WERI-Rb-1 (cell line): ENCODE results near the gene FHIT.

Source experiments
- DNase-seq: peaks from one replicate; pipeline ENCODE4 v3.0.0-alpha.2; 2020
- H3K27ac ChIP-seq: fragments of 250-450 bp; sonication (Bioruptor Pico); 2 replicates; pipeline ENCODE4 v1.5.1; 2020; ENCODE audit warnings: mild to moderate bottlenecking, moderate library complexity
- H3K27me3 ChIP-seq: fragments of 250-450 bp; sonication (Bioruptor Pico); 2 replicates; pipeline ENCODE4 v1.5.1; 2021; ENCODE audit warnings: mild to moderate bottlenecking, low read depth, moderate library complexity; ENCODE audit not compliant: insufficient read depth, severe bottlenecking
- H3K36me3 ChIP-seq: fragments of 250-450 bp; sonication (Bioruptor Pico); 2 replicates; pipeline ENCODE4 v1.5.1; 2020; ENCODE audit warnings: mild to moderate bottlenecking, moderate library complexity
- H3K4me3 ChIP-seq: 2 replicates; pipeline ENCODE4 v1.5.1; 2011; ENCODE audit warnings: low read depth, mild to moderate bottlenecking, control low read depth, low read length
- H3K9me3 ChIP-seq: fragments of 250-450 bp; sonication (Bioruptor Pico); 2 replicates; pipeline ENCODE4 v1.5.1; 2021; ENCODE audit warnings: mild to moderate bottlenecking, moderate library complexity; ENCODE audit not compliant: severe bottlenecking
- TF ChIP-seq, protein P1 (sequence below): IDR thresholded peaks from 2 replicates; pipeline ENCODE4 v1.5.1; 2011; ENCODE audit warnings: low read depth, mild to moderate bottlenecking, control low read depth, inconsistent platforms, low read length

FHIT gene

DNA sequence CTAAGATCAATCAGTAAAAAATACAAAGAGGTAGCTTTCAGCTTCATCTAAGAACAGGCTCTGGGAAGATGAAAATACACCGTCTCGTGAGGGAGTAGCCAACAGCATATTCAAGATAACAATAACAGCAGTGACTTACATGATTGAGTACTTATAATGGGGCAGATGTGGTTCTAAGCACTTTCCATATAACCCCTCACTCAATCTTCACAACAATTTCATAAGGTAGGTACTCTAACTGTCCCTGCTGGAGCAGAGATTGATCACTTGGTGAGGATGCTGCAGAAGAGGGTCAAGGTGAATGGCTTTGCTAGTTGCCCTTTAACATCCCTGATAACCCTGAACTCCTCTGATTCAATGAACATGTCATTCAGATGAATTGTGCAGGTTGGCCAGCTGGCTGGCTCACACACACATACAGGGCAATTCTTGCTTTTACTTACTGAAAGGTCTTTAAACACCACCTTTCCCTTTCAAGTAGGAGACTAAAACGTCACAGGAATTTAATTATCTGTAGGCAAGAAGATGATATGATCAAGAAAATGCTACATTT lies 1217.3 kb downstream of the FHIT start:
- TF ChIP-seq, protein P1, sequence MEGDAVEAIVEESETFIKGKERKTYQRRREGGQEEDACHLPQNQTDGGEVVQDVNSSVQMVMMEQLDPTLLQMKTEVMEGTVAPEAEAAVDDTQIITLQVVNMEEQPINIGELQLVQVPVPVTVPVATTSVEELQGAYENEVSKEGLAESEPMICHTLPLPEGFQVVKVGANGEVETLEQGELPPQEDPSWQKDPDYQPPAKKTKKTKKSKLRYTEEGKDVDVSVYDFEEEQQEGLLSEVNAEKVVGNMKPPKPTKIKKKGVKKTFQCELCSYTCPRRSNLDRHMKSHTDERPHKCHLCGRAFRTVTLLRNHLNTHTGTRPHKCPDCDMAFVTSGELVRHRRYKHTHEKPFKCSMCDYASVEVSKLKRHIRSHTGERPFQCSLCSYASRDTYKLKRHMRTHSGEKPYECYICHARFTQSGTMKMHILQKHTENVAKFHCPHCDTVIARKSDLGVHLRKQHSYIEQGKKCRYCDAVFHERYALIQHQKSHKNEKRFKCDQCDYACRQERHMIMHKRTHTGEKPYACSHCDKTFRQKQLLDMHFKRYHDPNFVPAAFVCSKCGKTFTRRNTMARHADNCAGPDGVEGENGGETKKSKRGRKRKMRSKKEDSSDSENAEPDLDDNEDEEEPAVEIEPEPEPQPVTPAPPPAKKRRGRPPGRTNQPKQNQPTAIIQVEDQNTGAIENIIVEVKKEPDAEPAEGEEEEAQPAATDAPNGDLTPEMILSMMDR, result no peak
- no peaks in the 10 kb centered on the region for H3K9me3 ChIP-seq
- H3K27me3 ChIP-seq, result no peaks in the 10 kb centered on the region
- no peaks in the 10 kb centered on the region for H3K36me3 ChIP-seq
- H3K4me3 ChIP-seq, result no peak overlapping the region
- no peak for DNase-seq
- no peak overlapping the region for H3K27ac ChIP-seq

DNA sequence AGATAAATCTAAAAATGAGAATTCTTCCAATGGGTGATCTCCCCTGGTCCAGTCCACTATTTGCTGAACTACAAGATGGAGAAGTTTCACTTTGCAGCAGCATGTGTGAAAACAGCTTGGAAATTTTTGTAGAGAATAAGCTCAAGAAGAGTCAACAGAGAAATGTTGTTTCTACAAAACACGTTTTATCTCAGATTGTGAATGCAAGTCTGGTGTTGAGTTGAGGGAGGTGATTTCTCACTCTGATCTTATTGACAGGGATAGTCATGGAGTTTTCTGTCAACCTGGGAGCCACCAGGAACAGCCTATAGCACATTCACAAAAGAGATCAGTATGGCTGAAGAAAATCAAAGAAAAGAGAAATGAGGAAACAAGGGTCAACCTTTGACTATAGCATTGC lies 1220.3 kb downstream of the FHIT start:
- Histone ChIP-seq H3K36me3 (no peaks in the 10 kb centered on the region), H3K9me3 (no peaks in the 10 kb centered on the region), H3K27me3 (no peaks in the 10 kb centered on the region), H3K4me3 (no peak overlapping the region), H3K27ac (no peak overlapping the region)
- TF ChIP-seq, protein P1, result no peak
- DNase-seq, result no peak

DNA sequence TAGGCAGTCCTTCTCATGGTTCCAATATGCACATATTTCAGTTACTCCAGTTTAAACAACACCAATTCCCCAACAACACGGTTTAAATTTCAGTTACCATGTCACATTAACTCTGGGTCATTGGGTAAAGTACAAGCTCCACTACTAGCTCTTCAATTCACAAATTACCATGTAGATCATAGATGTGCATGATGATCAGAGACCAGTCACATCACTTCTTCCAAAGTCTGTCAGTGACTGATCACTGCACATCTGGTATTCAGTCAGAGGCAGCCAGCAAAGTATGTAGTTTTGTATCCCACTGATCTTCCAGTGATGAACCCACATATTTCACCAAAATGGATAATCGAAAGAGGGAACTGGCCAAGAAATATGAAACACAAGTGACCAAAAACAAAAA lies 1223.0 kb downstream of the FHIT start:
- TF ChIP-seq, protein P1, result no peak
- no peak for DNase-seq
- Histone ChIP-seq H3K27ac (no peak overlapping the region), H3K9me3 (no peaks in the 10 kb centered on the region), H3K36me3 (no peaks in the 10 kb centered on the region), H3K27me3 (no peaks in the 10 kb centered on the region), H3K4me3 (no peak overlapping the region)

DNA sequence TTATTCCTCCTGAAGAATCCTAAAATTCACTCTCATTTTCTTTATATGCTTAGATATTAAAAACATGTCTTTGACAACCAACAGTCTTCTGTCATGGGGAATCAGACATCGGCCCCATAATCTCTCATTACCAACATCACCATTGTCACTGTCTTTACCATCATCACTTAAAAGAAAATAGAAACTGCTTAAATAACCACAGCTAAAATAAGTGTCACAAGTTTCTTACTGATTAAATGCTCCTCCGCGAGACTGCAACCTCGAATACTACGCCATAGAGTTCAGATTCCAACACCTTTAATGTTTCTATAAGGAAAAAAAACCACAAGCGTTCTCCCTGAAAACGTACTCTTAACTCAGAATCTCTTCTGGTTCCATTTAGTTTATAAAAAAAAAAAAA lies 1223.9 kb downstream of the FHIT start:
- H3K4me3 ChIP-seq, result no peak overlapping the region
- no peak for DNase-seq
- H3K36me3 ChIP-seq, result no peaks in the 10 kb centered on the region
- H3K9me3 ChIP-seq, result no peaks in the 10 kb centered on the region
- H3K27me3 ChIP-seq, result no peaks in the 10 kb centered on the region
- TF ChIP-seq, protein P1, result no peak
- no peak overlapping the region for H3K27ac ChIP-seq

DNA sequence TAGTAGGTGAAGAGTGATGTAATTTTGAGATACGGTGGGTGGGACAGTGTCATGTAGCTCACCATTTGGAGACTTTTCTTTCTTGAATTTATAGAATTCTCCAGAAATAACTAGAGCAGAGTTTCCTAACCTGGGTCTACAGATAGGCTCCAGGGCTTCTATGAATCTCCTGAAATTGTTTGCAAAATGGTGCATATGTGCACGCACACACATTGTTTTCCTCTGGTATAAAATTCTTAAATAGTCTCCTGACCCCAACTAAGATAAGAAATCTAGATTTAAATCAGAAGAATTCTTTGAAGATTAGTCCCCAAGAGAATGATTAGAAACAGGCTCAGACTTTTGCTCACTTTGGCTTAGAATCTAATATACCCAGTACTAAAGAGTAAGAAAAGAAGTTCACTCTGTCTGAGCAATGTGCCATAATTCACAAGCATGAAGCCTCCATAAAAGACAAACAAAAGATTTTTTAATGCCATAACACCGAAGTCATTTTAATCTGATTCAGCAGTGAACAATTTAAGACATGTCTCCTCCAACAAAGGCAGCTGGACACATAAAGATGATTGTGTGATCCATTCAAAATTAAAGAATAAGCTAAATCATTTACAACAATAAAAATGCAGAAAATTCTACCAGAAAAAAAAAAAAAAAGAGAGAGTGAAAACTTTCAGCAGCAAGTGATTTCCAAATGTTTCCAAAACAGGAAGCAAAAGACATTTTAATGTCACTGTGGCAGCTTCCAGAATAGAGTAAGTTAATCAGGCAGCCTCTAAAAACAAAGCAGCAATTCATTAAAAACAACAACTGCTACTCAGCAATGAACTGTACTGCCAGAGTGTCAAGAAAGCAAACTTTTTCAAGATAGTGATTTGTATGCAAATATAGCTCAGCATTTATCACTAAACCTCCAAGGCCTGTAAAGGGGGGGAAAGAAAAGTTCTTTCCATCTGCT lies 1225.9 kb downstream of the FHIT start:
- Histone ChIP-seq H3K4me3 (no peak overlapping the region), H3K9me3 (no peaks in the 10 kb centered on the region), H3K27me3 (no peaks in the 10 kb centered on the region), H3K27ac (no peak overlapping the region), H3K36me3 (no peaks in the 10 kb centered on the region)
- no peak for DNase-seq
- TF ChIP-seq, protein P1, result no peak
